MM.1S (cell line): ENCODE data around the gene PARVB.

Experiments used
- DNase-seq: peaks from one replicate; pipeline ENCODE4 v3.0.0-alpha.2; 2015
- H2AFZ ChIP-seq: fragments of 300-600 bp; sonication (generic); 2 replicates; pipeline ENCODE4 v1.6.0; 2016; ENCODE audit warnings: antibody characterized with exemption, low read length
- H3F3A ChIP-seq: fragments of 300-600 bp; sonication (generic); 2 replicates; pipeline ENCODE4 v1.6.1; 2016; ENCODE audit warnings: mild to moderate bottlenecking, antibody characterized with exemption, low read length, moderate library complexity, mixed read lengths; ENCODE audit not compliant: insufficient read depth
- H3K27ac ChIP-seq: fragments of 300-600 bp; sonication (generic); 2 replicates; pipeline ENCODE4 v1.5.1; 2016; ENCODE audit warnings: mild to moderate bottlenecking, low read length
- H3K27me3 ChIP-seq: fragments of 300-600 bp; sonication (generic); replicated peaks from 2 replicates; pipeline ENCODE4 v1.6.0; 2016; ENCODE audit warnings: low read length; ENCODE audit not compliant: insufficient read depth
- H3K36me3 ChIP-seq: fragments of 300-600 bp; sonication (generic); replicated peaks from 2 replicates; pipeline ENCODE4 v1.6.1; 2016; ENCODE audit warnings: mild to moderate bottlenecking, low read length, mixed read lengths; ENCODE audit not compliant: insufficient read depth
- H3K4me1 ChIP-seq: fragments of 300-600 bp; sonication (generic); 2 replicates; pipeline ENCODE4 v1.6.1; 2016; ENCODE audit warnings: low read length, mixed read lengths
- H3K4me2 ChIP-seq: fragments of 300-600 bp; sonication (generic); 2 replicates; pipeline ENCODE4 v1.6.0; 2016; ENCODE audit warnings: low read depth, low read length
- H3K4me3 ChIP-seq: fragments of 300-600 bp; sonication (generic); 2 replicates; pipeline ENCODE4 v1.5.1; 2016; ENCODE audit warnings: low read length, mixed read lengths
- H3K79me2 ChIP-seq: fragments of 300-600 bp; sonication (generic); 2 replicates; pipeline ENCODE4 v1.6.1; 2016; ENCODE audit warnings: mixed run types, low read length, mixed read lengths
- H3K9ac ChIP-seq: fragments of 300-600 bp; sonication (generic); 2 replicates; pipeline ENCODE4 v1.6.1; 2016; ENCODE audit warnings: low read length, mixed read lengths
- H3K9me2 ChIP-seq: fragments of 300-600 bp; sonication (generic); replicated peaks from 2 replicates; pipeline ENCODE4 v1.6.1; 2016; ENCODE audit warnings: mild to moderate bottlenecking, low read length, mixed read lengths; ENCODE audit not compliant: insufficient read depth
- H3K9me3 ChIP-seq: fragments of 300-600 bp; sonication (generic); replicated peaks from 2 replicates; pipeline ENCODE4 v1.6.1; 2016; ENCODE audit warnings: mild to moderate bottlenecking, low read length, mixed read lengths; ENCODE audit not compliant: insufficient read depth
- H4K20me1 ChIP-seq: fragments of 300-600 bp; sonication (generic); 2 replicates; pipeline ENCODE4 v1.6.1; 2016; ENCODE audit warnings: mild to moderate bottlenecking, low read length, moderate library complexity, mixed read lengths; ENCODE audit not compliant: insufficient read depth
- EZH2 ChIP-seq: fragments of 300-600 bp; sonication (generic); optimal IDR thresholded peaks from 2 replicates; pipeline ENCODE3; 2017; ENCODE audit warnings: low read depth, mild to moderate bottlenecking, antibody characterized with exemption, low read length, mixed read lengths
- EZH2phosphoT487 ChIP-seq: fragments of 300-600 bp; sonication (generic); IDR thresholded peaks from 2 replicates; pipeline ENCODE4 v1.6.1; 2018; ENCODE audit warnings: antibody characterized with exemption, low read length
- TF ChIP-seq, protein P1 (sequence below): fragments of 300-600 bp; sonication (generic); IDR thresholded peaks from 2 replicates; pipeline ENCODE4 v1.5.1; 2016; ENCODE audit warnings: antibody characterized with exemption, low read length, mixed read lengths

The PARVB gene

DNA sequence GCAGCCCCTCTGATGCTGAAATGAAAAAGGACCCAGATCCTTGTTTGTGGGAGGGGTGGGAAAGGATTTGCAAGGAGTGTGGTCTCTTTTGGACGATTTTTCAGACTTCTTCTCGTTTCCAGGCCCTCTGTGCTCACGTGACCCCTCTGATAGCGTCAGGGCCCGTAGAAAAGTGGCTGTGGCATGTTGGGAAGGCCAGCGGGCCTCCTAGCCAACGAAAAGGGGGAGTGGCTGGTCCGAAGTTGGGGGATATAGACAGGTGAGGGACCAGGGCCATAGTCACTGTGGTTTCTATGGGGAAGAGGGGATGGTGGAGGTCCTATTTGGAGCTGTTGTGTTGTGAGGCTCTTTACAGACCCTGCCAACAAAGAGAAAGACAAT lies 6.6 kb downstream of the PARVB start:
- TF ChIP-seq, protein P1, sequence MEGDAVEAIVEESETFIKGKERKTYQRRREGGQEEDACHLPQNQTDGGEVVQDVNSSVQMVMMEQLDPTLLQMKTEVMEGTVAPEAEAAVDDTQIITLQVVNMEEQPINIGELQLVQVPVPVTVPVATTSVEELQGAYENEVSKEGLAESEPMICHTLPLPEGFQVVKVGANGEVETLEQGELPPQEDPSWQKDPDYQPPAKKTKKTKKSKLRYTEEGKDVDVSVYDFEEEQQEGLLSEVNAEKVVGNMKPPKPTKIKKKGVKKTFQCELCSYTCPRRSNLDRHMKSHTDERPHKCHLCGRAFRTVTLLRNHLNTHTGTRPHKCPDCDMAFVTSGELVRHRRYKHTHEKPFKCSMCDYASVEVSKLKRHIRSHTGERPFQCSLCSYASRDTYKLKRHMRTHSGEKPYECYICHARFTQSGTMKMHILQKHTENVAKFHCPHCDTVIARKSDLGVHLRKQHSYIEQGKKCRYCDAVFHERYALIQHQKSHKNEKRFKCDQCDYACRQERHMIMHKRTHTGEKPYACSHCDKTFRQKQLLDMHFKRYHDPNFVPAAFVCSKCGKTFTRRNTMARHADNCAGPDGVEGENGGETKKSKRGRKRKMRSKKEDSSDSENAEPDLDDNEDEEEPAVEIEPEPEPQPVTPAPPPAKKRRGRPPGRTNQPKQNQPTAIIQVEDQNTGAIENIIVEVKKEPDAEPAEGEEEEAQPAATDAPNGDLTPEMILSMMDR: no peak
- TF ChIP-seq EZH2 (no peak), EZH2phosphoT487 (no peak)
- DNase-seq: no peak
- Histone ChIP-seq H3K36me3 (0 out of 2 replicates have a peak, but pooled peaks cover 3% of the 10 kb centered on the region), H3K9me3 (no peaks in the 10 kb centered on the region), H3F3A (peaks cover 16% of the 10 kb centered on the region), H3K4me2 (no peak overlapping the region), H3K4me1 (peaks cover 10% of the 10 kb centered on the region; the same call in 1 of the 2 replicates), H4K20me1 (no peaks in the 10 kb centered on the region), H3K79me2 (peaks cover 90% of the 10 kb centered on the region), H3K27me3 (no peaks in the 10 kb centered on the region), H3K27ac (no peak overlapping the region), H2AFZ (no peak overlapping the region), H3K9ac (no peak overlapping the region), H3K4me3 (no peak overlapping the region), H3K9me2 (no peaks in the 10 kb centered on the region)

DNA sequence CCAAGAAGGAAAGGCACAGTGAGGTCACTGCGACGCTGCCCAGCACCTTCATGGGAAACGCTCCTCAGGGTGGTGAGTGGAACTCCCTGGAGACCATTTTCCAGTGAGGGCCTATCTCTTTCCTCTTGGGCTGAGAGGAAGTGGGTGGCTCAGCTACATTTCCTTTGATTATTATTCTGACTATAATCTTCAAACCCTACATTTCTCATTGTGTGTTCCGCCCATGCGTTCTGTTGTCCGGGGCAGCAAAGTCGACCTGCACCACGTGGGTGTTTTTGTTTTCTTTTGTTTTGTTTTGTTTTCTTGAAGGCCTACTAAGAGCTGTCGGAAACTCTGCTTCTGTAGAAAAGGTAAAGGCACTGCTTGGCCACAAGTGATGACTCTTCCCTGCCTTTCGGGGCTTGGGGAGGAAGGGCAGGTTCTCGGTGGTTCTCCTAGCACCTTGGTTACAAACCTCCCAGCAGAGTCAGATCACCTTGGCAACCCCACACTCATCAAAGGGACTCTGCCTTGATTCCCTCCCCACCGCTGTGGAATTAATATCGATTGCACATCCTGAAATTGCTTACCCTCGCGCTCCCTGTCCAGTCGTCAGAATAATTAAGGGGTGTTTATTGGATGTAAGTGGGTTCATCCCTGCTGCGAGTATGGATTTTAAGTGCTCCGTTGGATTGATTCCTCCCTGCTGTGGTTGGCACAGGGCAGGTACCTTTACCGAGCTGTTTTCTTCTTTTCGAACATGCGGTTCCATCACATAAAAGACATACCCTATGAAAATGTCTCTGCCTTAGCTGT lies 7.3 kb downstream of the PARVB start:
- Histone ChIP-seq H3K9me2 (no peaks in the 10 kb centered on the region), H3K4me3 (no peak overlapping the region), H2AFZ (no peak overlapping the region), H3F3A (peaks cover 10% of the 10 kb centered on the region), H3K36me3 (0 out of 2 replicates have a peak, but pooled peaks cover 3% of the 10 kb centered on the region), H3K27me3 (no peaks in the 10 kb centered on the region), H3K9ac (no peak overlapping the region), H3K4me2 (no peak overlapping the region), H3K79me2 (peaks cover 86% of the 10 kb centered on the region), H3K27ac (no peak overlapping the region), H4K20me1 (no peaks in the 10 kb centered on the region), H3K9me3 (no peaks in the 10 kb centered on the region), H3K4me1 (peaks cover 7% of the 10 kb centered on the region; the same call in 1 of the 2 replicates)
- no peak for DNase-seq
- TF ChIP-seq, protein P1: no peak
- TF ChIP-seq EZH2: no peak
- TF ChIP-seq EZH2phosphoT487: no peak

DNA sequence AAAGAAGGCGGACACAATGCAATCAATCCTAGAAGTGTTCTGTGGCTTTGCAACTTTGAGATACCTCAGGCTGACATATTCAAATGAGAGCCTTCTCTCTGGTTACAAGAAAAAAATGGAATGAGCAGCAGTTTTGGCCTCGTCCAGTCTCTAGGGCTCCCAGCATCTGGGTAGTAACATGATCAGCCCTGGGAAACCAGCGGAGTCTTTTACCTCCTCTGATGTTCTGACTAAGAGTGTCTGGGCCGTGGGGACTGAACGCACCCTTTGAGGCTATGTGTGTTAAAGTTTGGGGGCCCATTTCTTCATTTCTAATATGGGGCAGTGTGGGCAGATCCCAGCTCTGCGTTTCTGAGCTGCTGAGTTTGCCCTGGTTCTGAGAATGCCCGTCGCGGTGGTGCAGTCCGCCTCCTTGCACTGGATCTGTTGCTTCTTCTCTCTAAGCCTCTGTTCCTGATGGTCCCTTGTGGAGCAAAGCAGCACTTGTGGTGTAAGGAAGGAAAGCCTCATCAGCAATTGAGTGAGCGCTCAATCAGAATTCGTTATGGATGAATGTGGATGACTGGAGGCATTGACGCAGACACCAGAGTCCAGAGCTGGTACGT lies 8.1 kb downstream of the PARVB start:
- Histone ChIP-seq H3K4me3 (no peak overlapping the region), H3F3A (peaks cover 3% of the 10 kb centered on the region; the same call in 1 of the 2 replicates), H3K9ac (no peak overlapping the region), H3K9me2 (no peaks in the 10 kb centered on the region), H3K9me3 (no peaks in the 10 kb centered on the region), H3K79me2 (peaks cover 90% of the 10 kb centered on the region), H3K4me1 (peaks cover 4% of the 10 kb centered on the region; the same call in 1 of the 2 replicates), H3K36me3 (0 out of 2 replicates have a peak, but pooled peaks cover 3% of the 10 kb centered on the region), H4K20me1 (no peaks in the 10 kb centered on the region), H3K4me2 (no peak overlapping the region), H3K27ac (no peak overlapping the region), H3K27me3 (no peaks in the 10 kb centered on the region), H2AFZ (no peak overlapping the region)
- DNase-seq: no peak
- TF ChIP-seq EZH2phosphoT487: no peak
- TF ChIP-seq, protein P1: no peak
- no peak for TF ChIP-seq EZH2
